Measurements from ENCODE around the gene MRPL53. TPM values are rescaled to one million over a fixed set of nuclear protein-coding genes. Genes with fewer than 3 reads are reported as not detected.

MRPL53 gene
- 46.6 TPM for polyA plus RNA-seq (2013, experiment 1 of 4)
- 43.7 TPM for polyA plus RNA-seq (2013, experiment 2 of 4)
- polyA plus RNA-seq (2013, experiment 3 of 4), result 33.0 TPM
- 40.3 TPM for polyA plus RNA-seq (2013, experiment 4 of 4)

DNA sequence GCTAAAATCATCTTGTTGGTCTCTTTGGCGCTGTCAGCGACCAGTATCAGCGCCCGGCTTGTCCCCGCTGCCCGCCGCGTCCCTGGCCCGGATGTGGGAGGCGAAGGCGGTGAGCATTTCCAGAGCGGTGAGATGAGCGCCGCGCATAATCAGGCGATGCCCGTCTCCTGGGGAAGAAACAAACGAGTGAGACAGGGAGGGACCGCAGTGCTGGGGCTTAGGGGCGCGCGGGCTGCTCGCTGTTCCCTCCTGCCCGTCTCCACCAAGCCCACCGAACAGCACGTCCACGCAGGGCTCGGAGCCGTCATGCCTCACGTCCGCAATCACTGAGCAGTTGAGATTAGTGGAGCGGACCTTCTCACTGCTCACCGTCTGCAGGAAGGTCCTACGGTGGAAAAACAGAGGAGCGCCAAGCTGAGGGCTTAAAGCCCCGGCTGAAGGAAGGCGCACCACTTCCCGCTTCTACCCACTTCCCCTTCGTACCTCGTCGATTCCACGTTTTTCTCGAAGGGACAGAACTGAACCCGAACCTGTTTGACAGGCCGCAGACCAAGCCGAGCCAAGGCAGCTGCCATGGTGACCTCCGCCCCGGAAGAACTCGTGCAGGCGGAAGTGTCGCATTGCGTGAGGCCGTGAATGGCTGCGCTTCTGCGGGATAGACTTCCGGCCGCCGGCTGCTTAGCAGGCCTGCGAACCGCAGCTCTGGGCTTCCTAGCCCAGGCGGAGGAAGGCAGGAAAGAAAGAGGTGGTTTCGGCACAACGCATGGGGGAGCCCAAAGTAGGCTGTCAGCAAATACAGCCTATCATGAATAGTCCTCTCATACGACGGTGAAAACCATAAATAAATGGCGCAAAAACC is at the start of gene MRPL53:
MRPL53 (minus strand) TSS at position 595 of the 859 bp plus-strand sequence; CDS start at position 575, 20 bp downstream.
- WGBS, 2 experiments, result 2 to 3% methylated on average over 66 of the region's 66 CpGs
- H3K36me3 ChIP-seq (ENCODE audit: control insufficient read depth, insufficient read depth, low read length), result peaks cover 15% of the 10 kb centered on the region
- H3K4me1 ChIP-seq (ENCODE audit: control insufficient read depth, insufficient read depth, low read length), result peaks cover 13% of the 10 kb centered on the region

DNA sequence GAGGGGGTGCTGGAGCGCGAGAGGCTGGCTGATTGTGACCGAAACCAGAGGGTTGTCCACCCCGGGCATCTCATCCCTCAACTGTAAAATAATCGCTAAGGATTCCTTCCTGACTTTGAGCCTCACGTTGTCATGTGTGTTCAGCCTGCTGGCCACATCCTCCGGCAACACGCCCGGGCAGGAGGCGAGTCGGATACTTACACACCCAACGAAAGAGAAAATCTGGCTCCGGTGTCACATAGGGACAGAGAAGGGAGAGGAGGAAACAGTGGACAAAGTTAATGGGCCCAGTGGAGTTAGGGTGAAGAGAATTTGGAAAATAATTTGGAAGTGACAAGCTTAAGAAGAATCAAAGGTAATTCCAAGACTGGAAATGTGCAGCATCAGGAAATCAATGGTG is 44.2 kb upstream of the MRPL53 start:
- peaks cover 98% of the 10 kb centered on the region for H3K27me3 ChIP-seq (ENCODE audit: control insufficient read depth, insufficient read depth, low read length, poor library complexity, severe bottlenecking)
- H3K4me1 ChIP-seq (ENCODE audit: control insufficient read depth, insufficient read depth, low read length), result peaks cover 15% of the 10 kb centered on the region
- H3K9me3 ChIP-seq (ENCODE audit: control insufficient read depth, low read length), result no peaks in the 10 kb centered on the region
- no peaks in the 10 kb centered on the region for H3K36me3 ChIP-seq (ENCODE audit: control insufficient read depth, insufficient read depth, low read length)
- H3K4me3 ChIP-seq (ENCODE audit: insufficient read depth, low read depth, low read length), result no peak overlapping the region
- H3K27ac ChIP-seq (ENCODE audit: insufficient read depth, low read depth, low read length, poor library complexity, severe bottlenecking), result no peak overlapping the region
- 86 to 88% methylated on average over 13 of the region's 13 CpGs for WGBS, 2 experiments

More for the DNA sequence above, at the start of gene MRPL53:
- Histone ChIP-seq H3K27me3 (ENCODE audit: control insufficient read depth, insufficient read depth, low read length, poor library complexity, severe bottlenecking) (no peaks in the 10 kb centered on the region), H3K27ac (ENCODE audit: insufficient read depth, low read depth, low read length, poor library complexity, severe bottlenecking) (peak within 1 kb of the TSS; percentile 79), H3K9me3 (ENCODE audit: control insufficient read depth, low read length) (no peaks in the 10 kb centered on the region), H3K4me3 (ENCODE audit: insufficient read depth, low read depth, low read length) (peak within 1 kb of the TSS; percentile 94)

DNA sequence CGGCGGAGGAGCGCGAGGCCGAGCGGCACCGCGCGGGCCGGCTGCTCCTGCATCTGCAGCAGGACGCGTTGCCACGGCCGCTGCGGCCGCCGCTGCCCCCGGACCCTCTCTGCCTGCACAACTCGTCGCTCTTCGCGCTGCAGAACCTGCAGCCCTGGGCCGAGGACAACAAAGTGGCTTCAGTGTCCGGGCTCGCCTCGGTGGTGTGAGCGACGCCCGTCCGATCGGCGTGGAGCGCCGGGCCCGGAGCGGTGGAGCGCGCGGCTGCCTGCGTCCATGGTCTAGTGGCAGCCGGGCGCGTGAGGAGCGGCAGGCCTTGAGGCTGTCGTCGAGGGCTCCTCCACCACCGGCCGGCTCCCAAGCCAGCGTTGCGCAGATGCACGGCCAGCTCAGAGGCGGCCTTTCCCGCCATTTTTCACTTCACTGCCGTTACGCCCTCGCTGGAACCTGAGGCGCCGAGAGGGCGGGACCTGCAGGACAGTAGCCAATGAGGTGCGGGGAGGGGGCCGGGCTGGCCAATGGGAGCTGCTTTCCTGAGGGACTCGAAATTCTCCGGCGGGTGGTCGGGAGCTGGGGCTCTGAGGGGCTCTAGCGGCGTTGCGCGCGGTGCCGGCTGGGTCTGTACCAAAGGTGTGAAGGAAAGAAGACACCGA is 43.6 kb upstream of the MRPL53 start:
- no peak overlapping the region for H3K4me3 ChIP-seq (ENCODE audit: insufficient read depth, low read depth, low read length)
- H3K27ac ChIP-seq (ENCODE audit: insufficient read depth, low read depth, low read length, poor library complexity, severe bottlenecking), result no peak overlapping the region
- WGBS, 2 experiments, result 7 to 8% methylated on average over 72 of the region's 72 CpGs
- no peaks in the 10 kb centered on the region for H3K36me3 ChIP-seq (ENCODE audit: control insufficient read depth, insufficient read depth, low read length)
- H3K4me1 ChIP-seq (ENCODE audit: control insufficient read depth, insufficient read depth, low read length), result peaks cover 15% of the 10 kb centered on the region
- no peaks in the 10 kb centered on the region for H3K9me3 ChIP-seq (ENCODE audit: control insufficient read depth, low read length)
- peaks cover 98% of the 10 kb centered on the region for H3K27me3 ChIP-seq (ENCODE audit: control insufficient read depth, insufficient read depth, low read length, poor library complexity, severe bottlenecking)

DNA sequence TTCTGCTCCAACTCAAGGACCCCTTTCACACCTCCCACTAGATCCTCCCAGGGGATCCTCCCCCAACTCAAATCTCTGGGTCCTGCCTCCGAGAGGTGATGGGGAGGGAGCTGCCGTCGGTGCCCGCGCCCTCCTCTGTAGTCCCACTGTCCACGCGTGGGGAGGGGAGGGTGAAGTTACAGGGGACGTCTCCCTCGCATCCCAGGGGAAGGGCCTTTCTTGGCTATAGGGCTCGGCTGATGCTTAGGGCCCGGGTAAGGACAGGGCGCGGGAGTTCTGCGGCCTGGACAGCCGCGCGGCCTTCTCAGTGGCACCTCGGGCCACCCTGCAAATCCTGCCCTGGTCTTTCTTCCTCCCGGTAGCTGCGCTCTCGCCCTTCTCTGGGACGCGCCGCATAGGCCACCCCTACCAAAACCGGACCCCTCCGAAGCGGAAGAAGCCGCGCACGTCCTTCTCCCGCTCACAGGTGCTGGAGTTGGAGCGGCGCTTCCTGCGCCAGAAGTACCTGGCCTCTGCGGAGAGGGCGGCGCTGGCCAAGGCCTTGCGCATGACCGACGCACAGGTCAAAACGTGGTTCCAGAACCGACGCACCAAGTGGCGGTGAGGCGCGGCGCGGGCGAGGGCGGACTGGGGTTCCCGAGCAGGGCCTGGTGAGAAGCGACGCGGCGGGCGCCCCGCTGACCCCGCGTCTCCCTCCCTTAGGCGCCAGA is 42.9 kb upstream of the MRPL53 start:
- 3% methylated on average over 60 of the region's 60 CpGs for WGBS, 2 experiments
- no peaks in the 10 kb centered on the region for H3K9me3 ChIP-seq (ENCODE audit: control insufficient read depth, low read length)
- H3K4me1 ChIP-seq (ENCODE audit: control insufficient read depth, insufficient read depth, low read length), result peaks cover 15% of the 10 kb centered on the region
- H3K27ac ChIP-seq (ENCODE audit: insufficient read depth, low read depth, low read length, poor library complexity, severe bottlenecking), result no peak overlapping the region
- H3K4me3 ChIP-seq (ENCODE audit: insufficient read depth, low read depth, low read length), result no peak overlapping the region
- peaks cover 100% of the 10 kb centered on the region for H3K27me3 ChIP-seq (ENCODE audit: control insufficient read depth, insufficient read depth, low read length, poor library complexity, severe bottlenecking)
- H3K36me3 ChIP-seq (ENCODE audit: control insufficient read depth, insufficient read depth, low read length), result no peaks in the 10 kb centered on the region

DNA sequence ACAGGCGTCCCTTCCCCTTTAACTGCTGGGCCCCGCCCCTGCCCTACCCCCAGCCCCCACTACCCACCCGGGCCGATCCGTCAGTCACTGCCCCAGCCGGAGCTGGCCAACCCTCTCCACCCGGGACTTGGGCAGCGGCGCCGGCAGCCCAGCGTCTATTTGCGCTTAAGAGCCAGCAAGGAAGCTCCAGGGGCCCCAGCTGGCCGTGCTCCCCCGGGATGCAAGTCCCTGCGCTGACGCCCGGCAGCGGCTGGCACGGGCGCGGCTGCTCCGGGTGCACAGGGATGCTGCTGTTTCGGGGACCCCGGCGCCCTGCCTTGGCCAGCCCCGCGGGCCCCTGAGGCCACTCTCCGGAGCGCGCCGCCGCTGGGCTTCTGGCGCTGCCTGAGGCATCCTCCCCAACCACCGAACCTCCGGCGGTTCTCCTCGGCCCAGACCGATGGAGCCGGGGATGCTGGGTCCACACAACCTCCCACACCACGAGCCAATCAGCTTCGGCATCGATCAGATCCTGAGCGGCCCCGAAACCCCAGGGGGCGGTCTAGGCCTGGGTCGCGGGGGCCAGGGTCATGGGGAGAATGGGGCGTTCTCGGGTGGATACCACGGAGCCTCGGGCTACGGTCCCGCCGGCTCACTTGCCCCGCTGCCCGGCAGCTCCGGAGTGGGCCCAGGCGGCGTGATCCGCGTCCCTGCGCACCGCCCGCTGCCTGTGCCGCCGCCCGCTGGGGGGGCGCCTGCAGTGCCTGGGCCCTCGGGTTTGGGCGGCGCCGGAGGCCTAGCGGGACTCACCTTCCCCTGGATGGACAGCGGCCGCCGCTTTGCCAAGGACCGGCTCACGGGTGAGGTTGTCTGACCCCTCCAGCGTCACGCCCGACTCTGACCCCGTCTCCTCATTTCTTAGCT is 42.1 kb upstream of the MRPL53 start, which contains the start of gene TLX2:
TLX2 (plus strand) TSS at position 83 of the 903 bp plus-strand sequence; CDS start at position 440, 357 bp downstream.
- Histone ChIP-seq H3K4me1 (ENCODE audit: control insufficient read depth, insufficient read depth, low read length) (peaks cover 15% of the 10 kb centered on the region), H3K4me3 (ENCODE audit: insufficient read depth, low read depth, low read length) (peak within 1 kb of the TSS; percentile 16), H3K27ac (ENCODE audit: insufficient read depth, low read depth, low read length, poor library complexity, severe bottlenecking) (no peak within 1 kb of the TSS), H3K27me3 (ENCODE audit: control insufficient read depth, insufficient read depth, low read length, poor library complexity, severe bottlenecking) (peaks cover 100% of the 10 kb centered on the region), H3K36me3 (ENCODE audit: control insufficient read depth, insufficient read depth, low read length) (no peaks in the 10 kb centered on the region), H3K9me3 (ENCODE audit: control insufficient read depth, low read length) (no peaks in the 10 kb centered on the region)
- 2 to 3% methylated on average over 82 of the region's 82 CpGs for WGBS, 2 experiments

DNA sequence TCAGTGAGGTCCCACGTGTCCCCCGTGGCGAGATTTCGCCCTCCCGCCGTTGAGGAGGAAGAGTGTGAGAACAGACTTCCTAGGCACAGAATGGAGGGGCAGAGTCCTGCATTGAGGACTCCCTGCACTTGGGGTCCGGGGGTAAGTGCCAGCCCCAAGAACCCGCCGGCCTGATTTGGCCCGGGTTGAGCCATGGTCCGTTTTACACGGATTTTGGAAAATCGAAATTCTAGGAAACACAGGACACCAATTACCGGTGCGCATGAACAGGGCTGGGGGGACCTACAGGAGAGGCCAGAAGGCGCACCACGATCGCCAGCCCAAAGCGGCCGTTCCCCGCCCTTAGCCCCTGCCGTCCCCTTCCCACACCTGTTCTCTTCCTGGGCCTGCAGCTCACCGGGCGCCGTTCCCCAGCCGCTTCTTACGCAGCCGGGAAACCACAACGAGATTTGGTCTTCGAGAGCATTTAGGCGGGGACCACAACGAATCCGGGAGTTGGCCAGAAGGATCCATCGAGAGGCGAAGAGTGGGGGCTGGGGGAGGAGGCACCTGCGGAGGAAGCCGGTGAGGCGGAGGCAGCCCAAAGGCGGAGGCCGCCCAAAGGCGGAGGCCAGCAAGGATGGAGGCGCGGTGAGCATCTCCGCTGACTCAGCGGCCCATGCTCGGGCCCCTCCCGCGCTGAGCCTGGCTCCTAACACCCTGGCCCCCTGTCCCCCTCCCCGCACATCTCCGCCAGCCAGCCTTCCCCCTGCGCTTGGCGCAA is 41.3 kb upstream of the MRPL53 start:
- Histone ChIP-seq H3K9me3 (ENCODE audit: control insufficient read depth, low read length) (no peaks in the 10 kb centered on the region), H3K27me3 (ENCODE audit: control insufficient read depth, insufficient read depth, low read length, poor library complexity, severe bottlenecking) (peaks cover 100% of the 10 kb centered on the region), H3K4me3 (ENCODE audit: insufficient read depth, low read depth, low read length) (no peak overlapping the region), H3K4me1 (ENCODE audit: control insufficient read depth, insufficient read depth, low read length) (peaks cover 15% of the 10 kb centered on the region), H3K27ac (ENCODE audit: insufficient read depth, low read depth, low read length, poor library complexity, severe bottlenecking) (no peak overlapping the region), H3K36me3 (ENCODE audit: control insufficient read depth, insufficient read depth, low read length) (no peaks in the 10 kb centered on the region)
- WGBS, 2 experiments, result 2 to 3% methylated on average over 52 of the region's 52 CpGs

DNA sequence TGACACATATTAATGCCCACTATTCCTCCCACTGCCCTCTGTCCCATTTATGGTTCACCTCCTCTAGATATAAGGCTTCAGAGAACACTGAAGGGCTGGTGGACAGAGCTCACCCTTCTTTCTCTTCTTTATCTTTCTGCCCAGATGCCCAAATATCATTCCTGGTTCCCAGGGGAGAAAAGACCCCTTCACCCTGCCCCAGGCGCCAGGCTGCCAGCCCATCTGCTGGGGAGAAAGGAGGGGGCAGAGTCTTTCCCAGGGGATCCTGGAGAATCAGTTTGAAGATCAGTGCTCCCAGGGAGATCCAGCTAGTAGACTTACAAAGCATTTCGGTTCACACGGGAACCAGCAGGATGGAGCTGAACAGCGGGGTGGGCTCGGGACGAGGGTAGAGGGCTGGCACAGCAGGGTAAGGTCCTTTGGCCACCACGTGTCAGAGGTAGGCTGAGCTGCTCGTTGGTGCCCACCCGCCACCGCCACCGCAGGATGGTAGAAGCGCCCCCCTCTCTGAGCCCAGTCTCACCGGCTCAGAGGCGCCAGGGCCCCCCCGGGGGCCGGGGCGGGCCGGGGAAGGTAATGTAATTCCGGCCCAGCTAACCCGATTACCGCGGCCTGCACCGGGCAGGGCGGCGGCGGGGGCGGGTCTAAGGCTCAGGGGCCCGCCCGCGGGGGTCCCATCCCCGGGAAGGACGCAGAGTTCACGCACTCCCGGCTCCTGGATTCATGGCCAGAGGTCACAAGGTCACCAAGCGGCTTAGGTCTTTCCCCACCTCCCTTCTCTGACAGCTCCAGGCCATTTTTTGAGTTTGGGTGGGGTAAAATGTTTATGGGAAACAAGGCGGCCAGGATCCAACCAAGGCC is 40.5 kb upstream of the MRPL53 start:
- peaks cover 100% of the 10 kb centered on the region for H3K27me3 ChIP-seq (ENCODE audit: control insufficient read depth, insufficient read depth, low read length, poor library complexity, severe bottlenecking)
- 2% methylated on average over 36 of the region's 36 CpGs for WGBS, 2 experiments

DNA sequence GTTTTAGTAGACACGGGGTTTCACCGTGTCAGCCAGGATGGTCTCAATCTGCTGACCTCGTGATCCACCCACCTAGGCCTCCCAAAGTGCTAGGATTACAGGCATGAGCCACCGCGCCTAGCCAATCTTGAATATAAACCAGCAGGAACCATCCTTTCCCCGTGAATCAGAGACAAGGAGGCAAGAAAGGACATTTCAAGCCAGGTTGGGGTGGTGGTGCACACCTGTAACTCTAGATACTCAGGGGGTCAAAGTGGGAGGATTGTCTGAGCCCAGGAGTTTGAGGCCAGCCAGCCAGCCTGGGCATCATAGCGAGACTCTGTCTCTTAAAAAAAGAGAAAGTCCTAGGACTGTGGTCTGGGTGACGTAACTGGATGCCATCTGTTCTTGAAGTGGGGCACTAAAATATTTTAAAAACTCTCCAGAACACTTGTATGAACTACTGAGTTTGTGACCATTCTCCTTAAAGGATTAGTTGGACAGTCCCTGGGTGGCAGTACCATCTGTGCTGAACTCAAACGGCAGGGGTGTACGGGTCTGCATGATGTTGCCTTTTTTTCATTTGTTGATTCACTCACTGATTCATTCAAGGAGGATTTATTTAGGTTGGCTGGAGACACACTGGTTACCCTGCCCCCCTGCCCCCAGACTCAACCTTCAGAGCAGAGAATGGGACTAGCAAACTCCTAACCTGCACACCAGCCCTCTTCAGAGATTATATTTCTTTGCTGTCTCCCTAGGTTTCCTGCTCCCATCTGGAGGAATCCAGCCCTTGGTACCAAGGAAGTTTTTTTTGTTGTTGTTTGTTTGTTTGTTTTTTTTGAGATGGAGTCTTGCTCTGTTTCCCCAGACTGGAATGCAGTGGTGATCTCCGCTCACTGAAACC is 38.9 kb upstream of the MRPL53 start:
- Histone ChIP-seq H3K36me3 (ENCODE audit: control insufficient read depth, insufficient read depth, low read length) (no peaks in the 10 kb centered on the region), H3K27me3 (ENCODE audit: control insufficient read depth, insufficient read depth, low read length, poor library complexity, severe bottlenecking) (peaks cover 88% of the 10 kb centered on the region), H3K4me1 (ENCODE audit: control insufficient read depth, insufficient read depth, low read length) (peaks cover 24% of the 10 kb centered on the region), H3K9me3 (ENCODE audit: control insufficient read depth, low read length) (no peaks in the 10 kb centered on the region), H3K27ac (ENCODE audit: insufficient read depth, low read depth, low read length, poor library complexity, severe bottlenecking) (no peak overlapping the region), H3K4me3 (ENCODE audit: insufficient read depth, low read depth, low read length) (no peak overlapping the region)
- WGBS, 2 experiments, result 71 to 74% methylated on average over 11 of the region's 11 CpGs

More for the DNA sequence above, 40.5 kb upstream of the MRPL53 start:
- no peak overlapping the region for H3K27ac ChIP-seq (ENCODE audit: insufficient read depth, low read depth, low read length, poor library complexity, severe bottlenecking)
- H3K4me1 ChIP-seq (ENCODE audit: control insufficient read depth, insufficient read depth, low read length), result peaks cover 19% of the 10 kb centered on the region
- no peaks in the 10 kb centered on the region for H3K36me3 ChIP-seq (ENCODE audit: control insufficient read depth, insufficient read depth, low read length)
- H3K4me3 ChIP-seq (ENCODE audit: insufficient read depth, low read depth, low read length), result no peak overlapping the region
- no peaks in the 10 kb centered on the region for H3K9me3 ChIP-seq (ENCODE audit: control insufficient read depth, low read length)

All from ectodermal cell (in vitro differentiated cells).